Psoas muscle (tissue), 8 donors: Measurements from ENCODE around the gene XNDC1N. TPM values are rescaled to one million over a fixed set of nuclear protein-coding genes. Genes with fewer than 3 reads are reported as not detected.

Source experiments
- ATAC-seq, 4 donors: fragments of 200-7000 bp; cut with Tn5 transposase; one replicate each; pipeline ENCODE4 v1.9.1; 2020; ENCODE audit warnings: moderate library complexity in 3 of 4, mild to moderate bottlenecking in 2 of 4
- DNase-seq, 2 donors: peaks; one replicate each; pipeline ENCODE4 v3.0.0-alpha.2; 2020
- H3K27ac ChIP-seq: fragments of 200-600 bp; one replicate; pipeline ENCODE4 v1.8.0; 2022
- H3K27me3 ChIP-seq, 3 donors: fragments of 200-600 bp in 1 of 3; one replicate each; pipeline versions ENCODE4 v1.6.1 to v1.8.0; 2013 to 2022; ENCODE audit warnings: low read length in 2 of 3, mild to moderate bottlenecking in 2 of 3, moderate library complexity in 1 of 3; ENCODE audit not compliant: insufficient read depth in 3 of 3
- H3K36me3 ChIP-seq, 2 donors: fragments of 200-600 bp in 1 of 2; one replicate each; pipeline versions ENCODE4 v1.6.1 to v1.8.0; 2013 to 2022; ENCODE audit warnings: low read depth in 1 of 2, mild to moderate bottlenecking in 1 of 2, moderate library complexity in 1 of 2; ENCODE audit not compliant: insufficient read depth in 1 of 2
- H3K4me1 ChIP-seq: fragments of 200-600 bp; one replicate; pipeline ENCODE4 v1.8.0; 2022
- H3K4me3 ChIP-seq: fragments of 200-600 bp; one replicate; pipeline ENCODE4 v1.8.0; 2022; ENCODE audit warnings: mild to moderate bottlenecking
- H3K9me3 ChIP-seq: fragments of 200-600 bp; one replicate; pipeline ENCODE4 v1.8.0; 2022
- WGBS, 3 donors: extraction: QIAGEN DNeasy Blood & Tissue Kit; methylation state at CpG; one replicate each; pipeline versions ENCODE4 v1.1.6 to v1.1.7; 2013; 5-methylcytosine and 5-hydroxymethylcytosine counted together
- intact Hi-C, 2 donors: fragments of 100-400 bp; cut with DNase I; formaldehyde crosslinking; loops; one replicate each; pipeline versions ENCODE4 v1.11.0 to v1.14.2; 2022
- polyA plus RNA-seq, 3 donors: library from polyadenylated mRNA; stranded (reverse); fragments of 200-250 nt; gene quantifications; one replicate each; pipeline ENCODE4 v1.2.3, GENCODE V29; 2013
- total RNA-seq, 4 donors: library from RNA; stranded (reverse); fragmentation: NEBNext Ultra II Directional in 2 of 4; extraction: Animal tissue kit (Norgen Biotek cat#: 25700) in 2 of 4; gene quantifications; one replicate each; pipeline versions ENCODE4 v1.2.1 to v1.2.4, GENCODE V29; 2021 to 2023
- TF ChIP-seq, protein P1 (sequence below): fragments of 200-600 bp; IDR thresholded peaks from one replicate; pipeline ENCODE4 v1.8.0; 2022; ENCODE audit warnings: antibody characterized with exemption
- donor health status: healthy with polysubstance abuse.
- donor health status: DM: no; HTN: no; CAD: no; lungs with moderate emphysema.
- donor health status: Bipolar disorder and iron deficiency.
- donor health status: healthy.
- donor health status: DM: yes; HTN: yes; CAD: no.
- donor health status: DM: no; HTN: no; CAD: no.
- donor health status: DM: no; HTN: no; CAD: no.
- donor health status: DM: yes; HTN: yes; CAD: no.

The XNDC1N gene
- total and polyA plus RNA-seq, 7 donors = 0.82 to 3.9 (median 1.3) TPM

DNA sequence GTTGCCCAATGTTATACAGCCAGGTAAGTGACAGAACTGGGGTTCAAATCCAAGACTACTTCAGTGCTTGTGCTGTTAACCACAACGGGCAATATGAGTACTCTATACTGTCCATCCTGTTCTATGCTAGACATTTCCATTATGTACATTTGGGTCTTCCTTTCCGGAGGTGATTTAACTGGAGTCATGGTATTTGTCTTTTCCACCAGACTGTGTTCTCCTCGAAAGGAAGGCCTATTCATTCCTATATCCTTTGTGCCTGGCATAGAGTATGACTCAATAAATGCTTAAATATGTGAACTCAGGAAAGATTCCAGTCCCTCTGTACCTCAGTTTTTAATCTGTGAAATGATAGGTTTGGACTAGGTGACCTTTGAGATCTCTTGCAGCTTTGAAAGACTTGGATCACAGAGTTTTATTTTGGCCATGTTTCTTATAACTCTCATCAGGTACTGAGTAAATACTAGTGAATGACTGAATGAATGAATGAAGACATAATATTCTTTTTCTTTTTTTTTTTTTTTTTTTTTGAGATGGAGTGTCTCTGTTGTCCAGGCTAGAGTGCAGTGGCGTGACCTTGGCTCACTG, 7.0 kb upstream of the XNDC1N start:
- no peaks in the 10 kb centered on the region for H3K27me3 ChIP-seq
- peaks cover 60% of the 10 kb centered on the region for H3K4me1 ChIP-seq
- 84 to 87% (median 85%) methylated on average over 4 of the region's 4 CpGs for WGBS, 3 donors
- H3K27ac ChIP-seq = no peak overlapping the region
- peaks cover 0 to 4% of the 10 kb centered on the region in 2 donors for H3K36me3 ChIP-seq
- intact Hi-C loops = no loop called here
- TF ChIP-seq, protein P1, sequence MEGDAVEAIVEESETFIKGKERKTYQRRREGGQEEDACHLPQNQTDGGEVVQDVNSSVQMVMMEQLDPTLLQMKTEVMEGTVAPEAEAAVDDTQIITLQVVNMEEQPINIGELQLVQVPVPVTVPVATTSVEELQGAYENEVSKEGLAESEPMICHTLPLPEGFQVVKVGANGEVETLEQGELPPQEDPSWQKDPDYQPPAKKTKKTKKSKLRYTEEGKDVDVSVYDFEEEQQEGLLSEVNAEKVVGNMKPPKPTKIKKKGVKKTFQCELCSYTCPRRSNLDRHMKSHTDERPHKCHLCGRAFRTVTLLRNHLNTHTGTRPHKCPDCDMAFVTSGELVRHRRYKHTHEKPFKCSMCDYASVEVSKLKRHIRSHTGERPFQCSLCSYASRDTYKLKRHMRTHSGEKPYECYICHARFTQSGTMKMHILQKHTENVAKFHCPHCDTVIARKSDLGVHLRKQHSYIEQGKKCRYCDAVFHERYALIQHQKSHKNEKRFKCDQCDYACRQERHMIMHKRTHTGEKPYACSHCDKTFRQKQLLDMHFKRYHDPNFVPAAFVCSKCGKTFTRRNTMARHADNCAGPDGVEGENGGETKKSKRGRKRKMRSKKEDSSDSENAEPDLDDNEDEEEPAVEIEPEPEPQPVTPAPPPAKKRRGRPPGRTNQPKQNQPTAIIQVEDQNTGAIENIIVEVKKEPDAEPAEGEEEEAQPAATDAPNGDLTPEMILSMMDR = no peak
- H3K9me3 ChIP-seq = no peaks in the 10 kb centered on the region
- DNase-seq (no peak), ATAC-seq (no peak)
- H3K4me3 ChIP-seq = no peak overlapping the region

DNA sequence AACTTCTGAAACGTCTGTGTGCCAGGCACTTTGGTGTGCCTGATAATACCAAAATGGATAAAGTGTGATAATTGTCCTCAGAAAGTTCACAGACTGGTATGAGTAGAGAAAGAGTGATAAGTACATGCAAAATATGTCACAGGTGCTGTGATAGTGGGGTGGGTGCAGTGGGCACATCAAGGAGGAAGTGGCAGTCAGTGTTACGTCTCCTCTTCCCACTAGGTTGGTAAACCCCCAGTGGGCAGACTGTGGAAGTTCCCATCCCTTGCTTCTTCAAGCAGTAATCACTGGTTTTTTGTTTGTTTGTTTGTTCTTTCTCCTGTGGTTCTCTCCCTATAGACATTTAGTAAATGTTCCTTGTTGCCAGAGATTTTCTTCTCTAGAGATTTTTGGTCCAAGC, 5.8 kb upstream of the XNDC1N start:
- intact Hi-C loops = no loop called here
- Histone ChIP-seq H3K27me3 (no peaks in the 10 kb centered on the region), H3K27ac (no peak overlapping the region), H3K4me3 (no peak overlapping the region), H3K36me3 (peaks cover 0 to 4% of the 10 kb centered on the region in 2 donors), H3K4me1 (peaks cover 62% of the 10 kb centered on the region), H3K9me3 (no peaks in the 10 kb centered on the region)
- TF ChIP-seq, protein P1 = no peak
- WGBS, 3 donors = 43 to 68% (median 48%) methylated on average over 2 of the region's 2 CpGs
- no peak for ATAC-seq
- DNase-seq = no peak

DNA sequence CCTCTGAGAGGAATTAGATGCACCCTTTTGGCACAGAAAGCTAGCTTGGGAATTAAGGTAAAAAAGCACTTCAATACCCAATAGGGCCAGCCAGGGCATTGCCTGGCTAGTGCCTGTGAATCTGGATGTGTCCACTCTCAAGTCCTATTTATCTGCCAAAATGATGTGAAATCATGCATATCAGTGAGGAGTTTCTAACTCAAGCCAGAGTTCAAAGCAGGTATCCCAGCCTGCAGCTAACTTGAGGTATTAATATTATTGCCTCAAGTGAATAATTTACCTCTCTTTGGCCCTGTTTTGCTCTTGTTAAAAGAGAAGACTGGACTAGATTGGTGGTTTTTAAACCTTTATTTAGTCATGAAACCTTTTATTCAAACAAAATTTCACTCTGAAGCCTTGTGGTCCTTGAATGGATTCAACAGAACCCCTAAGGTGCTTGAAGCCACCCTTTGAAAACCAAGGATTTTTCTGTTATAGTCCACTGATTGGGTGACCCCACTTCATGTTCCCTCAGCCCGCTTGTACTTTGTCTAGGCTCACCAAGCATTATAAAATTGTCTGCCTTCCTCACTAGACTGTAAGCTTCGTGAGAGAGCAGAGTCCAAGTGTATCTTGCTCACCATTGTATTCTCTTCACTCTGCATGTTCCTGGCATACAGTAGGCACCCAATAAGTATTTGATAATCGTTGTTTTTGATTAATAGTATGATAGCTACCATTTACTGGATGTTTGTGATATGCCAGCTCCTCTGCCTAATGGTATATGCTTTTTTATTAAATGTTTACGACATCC, 4.9 kb upstream of the XNDC1N start:
- Histone ChIP-seq H3K4me3 (no peak overlapping the region), H3K4me1 (peaks cover 62% of the 10 kb centered on the region), H3K27me3 (no peaks in the 10 kb centered on the region), H3K27ac (peak overlapping the region; percentile 34), H3K9me3 (no peaks in the 10 kb centered on the region), H3K36me3 (peaks cover 0 to 4% of the 10 kb centered on the region in 2 donors)
- ATAC-seq = no peak
- TF ChIP-seq, protein P1 = no peak
- intact Hi-C loops = no loop called here
- DNase-seq = no peak
- 83 to 88% (median 84%) methylated on average over 4 of the region's 4 CpGs for WGBS, 3 donors

- DNase-seq (no peak), ATAC-seq (no peak)
- Histone ChIP-seq H3K27me3 (no peaks in the 10 kb centered on the region), H3K4me1 (peaks cover 50% of the 10 kb centered on the region), H3K4me3 (peak overlapping the region; percentile 82), H3K36me3 (peaks cover 0 to 4% of the 10 kb centered on the region in 2 donors), H3K9me3 (no peaks in the 10 kb centered on the region), H3K27ac (peak overlapping the region; percentile 89)
- 23 to 52% (median 24%) methylated on average over 2 of the region's 2 CpGs for WGBS, 3 donors
- TF ChIP-seq, protein P1 = no peak
- intact Hi-C loops = no loop called here
Measured at GRCh38 chr11:71931245-71931602, 2.8 kb upstream of the XNDC1N start.
